Stimulated activated effector memory CD8-positive, alpha-beta T cell treated with anti-CD3 and anti-CD28 coated beads, Interleukin-12 subunit alpha, Interleukin-12 subunit beta, amount 100 ng/mL, for 72 hours (primary cell): Measurements from ENCODE around the gene GPR180.

Source experiments
- ATAC-seq: fragments of 150-1000 bp; cut with Tn5 transposase; 2 replicates; pipeline ENCODE4 v1.10.0; 2021
- DNase-seq, 2 donors: peaks; one replicate each; pipeline ENCODE4 v3.0.0; 2021 to 2022; ENCODE audit warnings: low spot score in 2 of 2
- H3K27ac Mint-ChIP-seq: one replicate; pipeline ENCODE4 v1.8.0; 2022; ENCODE audit warnings: mild to moderate bottlenecking, mixed read lengths
- H3K36me3 Mint-ChIP-seq: one replicate; pipeline ENCODE4 v1.8.0; 2022; ENCODE audit warnings: mild to moderate bottlenecking, mixed read lengths
- H3K4me1 Mint-ChIP-seq: one replicate; pipeline ENCODE4 v1.8.0; 2022; ENCODE audit warnings: mixed read lengths
- H3K4me3 Mint-ChIP-seq: one replicate; pipeline ENCODE4 v1.8.0; 2022; ENCODE audit warnings: mild to moderate bottlenecking, mixed read lengths
- H3K9me3 Mint-ChIP-seq: one replicate; pipeline ENCODE4 v1.8.0; 2022; ENCODE audit warnings: mixed read lengths

The GPR180 gene

GRCh38 chr13:94585543-94586101 lies 16.0 kb upstream of the GPR180 start:
- H3K4me3 Mint-ChIP-seq = no peak overlapping the region
- H3K4me1 Mint-ChIP-seq = peaks cover 23% of the 10 kb centered on the region
- peaks cover 99% of the 10 kb centered on the region for H3K36me3 Mint-ChIP-seq
- peak overlapping the region; percentile 40 for H3K27ac Mint-ChIP-seq
- ATAC-seq (no peak), DNase-seq (no peak)
- H3K9me3 Mint-ChIP-seq = no peaks in the 10 kb centered on the region

GRCh38 chr13:94586371-94586770 lies 15.3 kb upstream of the GPR180 start:
- ATAC-seq (no peak), DNase-seq (no peak)
- H3K4me1 Mint-ChIP-seq = peaks cover 25% of the 10 kb centered on the region
- no peak overlapping the region for H3K27ac Mint-ChIP-seq
- H3K36me3 Mint-ChIP-seq = peaks cover 99% of the 10 kb centered on the region
- no peaks in the 10 kb centered on the region for H3K9me3 Mint-ChIP-seq
- H3K4me3 Mint-ChIP-seq = no peak overlapping the region

GRCh38 chr13:94588541-94588940 lies 13.1 kb upstream of the GPR180 start:
- Mint-ChIP-seq H3K4me3 (no peak overlapping the region), H3K4me1 (peaks cover 25% of the 10 kb centered on the region), H3K27ac (no peak overlapping the region), H3K9me3 (no peaks in the 10 kb centered on the region), H3K36me3 (peaks cover 99% of the 10 kb centered on the region)
- no peak for ATAC-seq
- DNase-seq = no peak

GRCh38 chr13:94590744-94591143 lies 10.9 kb upstream of the GPR180 start:
- Mint-ChIP-seq H3K4me3 (no peak overlapping the region), H3K27ac (no peak overlapping the region), H3K36me3 (peaks cover 89% of the 10 kb centered on the region), H3K9me3 (no peaks in the 10 kb centered on the region), H3K4me1 (peaks cover 35% of the 10 kb centered on the region)
- ATAC-seq (peak; percentile 25), DNase-seq (no peak)

GRCh38 chr13:94595001-94595949 lies 6.4 kb upstream of the GPR180 start:
- peak overlapping the region; percentile 88 for H3K4me3 Mint-ChIP-seq
- H3K36me3 Mint-ChIP-seq = peaks cover 51% of the 10 kb centered on the region
- peak in 1 of 2 donors; percentile 69 for DNase-seq
- H3K9me3 Mint-ChIP-seq = no peaks in the 10 kb centered on the region
- ATAC-seq = peak; percentile 84
- H3K27ac Mint-ChIP-seq = peak overlapping the region; percentile 91
- H3K4me1 Mint-ChIP-seq = peaks cover 29% of the 10 kb centered on the region

- peaks cover 30% of the 10 kb centered on the region for H3K4me1 Mint-ChIP-seq
- peaks cover 48% of the 10 kb centered on the region for H3K36me3 Mint-ChIP-seq
- peak; percentile 72 to 91 for DNase-seq
- H3K4me3 Mint-ChIP-seq = peak within 1 kb of the TSS; percentile 88
- peak within 1 kb of the TSS; percentile 91 for H3K27ac Mint-ChIP-seq
- peak; percentile 98 for ATAC-seq
- peaks cover 4% of the 10 kb centered on the region for H3K9me3 Mint-ChIP-seq
Observed at GRCh38 chr13:94595950-94596574, 5.6 kb upstream of the GPR180 start, which contains the start of gene TGDS. TSS of gene TGDS (minus strand) at chr13:94596152. CDS start at chr13:94596136, 16 bp downstream.

GRCh38 chr13:94596575-94596971 lies 5.1 kb upstream of the GPR180 start:
- Mint-ChIP-seq H3K27ac (peak overlapping the region; percentile 91), H3K36me3 (peaks cover 48% of the 10 kb centered on the region), H3K9me3 (peaks cover 4% of the 10 kb centered on the region), H3K4me1 (peaks cover 30% of the 10 kb centered on the region), H3K4me3 (peak overlapping the region; percentile 88)
- ATAC-seq = no peak
- no peak for DNase-seq

- no peak for DNase-seq
- peaks cover 32% of the 10 kb centered on the region for H3K36me3 Mint-ChIP-seq
- peaks cover 4% of the 10 kb centered on the region for H3K9me3 Mint-ChIP-seq
- no peak for ATAC-seq
- H3K4me1 Mint-ChIP-seq = peaks cover 37% of the 10 kb centered on the region
- no peak overlapping the region for H3K27ac Mint-ChIP-seq
- H3K4me3 Mint-ChIP-seq = no peak overlapping the region
Observed at GRCh38 chr13:94598281-94598680, 3.4 kb upstream of the GPR180 start.

- Mint-ChIP-seq H3K36me3 (peaks cover 24% of the 10 kb centered on the region), H3K27ac (no peak overlapping the region), H3K4me1 (peaks cover 32% of the 10 kb centered on the region), H3K4me3 (no peak overlapping the region), H3K9me3 (peaks cover 4% of the 10 kb centered on the region)
- DNase-seq = no peak
- no peak for ATAC-seq
Observed at GRCh38 chr13:94599877-94600276, 1.8 kb upstream of the GPR180 start.

- Mint-ChIP-seq H3K36me3 (peaks cover 35% of the 10 kb centered on the region), H3K4me3 (peak overlapping the region; percentile 78), H3K27ac (peak overlapping the region; percentile 83), H3K9me3 (peaks cover 4% of the 10 kb centered on the region), H3K4me1 (peaks cover 22% of the 10 kb centered on the region)
- ATAC-seq = no peak
- DNase-seq = no peak
Observed at GRCh38 chr13:94602467-94602866, 810 bp downstream of the GPR180 start.

GRCh38 chr13:94607056-94607455 lies 5.4 kb downstream of the GPR180 start:
- Mint-ChIP-seq H3K4me1 (peaks cover 22% of the 10 kb centered on the region), H3K36me3 (peaks cover 67% of the 10 kb centered on the region), H3K4me3 (no peak overlapping the region), H3K9me3 (no peaks in the 10 kb centered on the region), H3K27ac (peak overlapping the region; percentile 7)
- no peak for DNase-seq
- ATAC-seq = no peak

GRCh38 chr13:94607939-94608338 lies 6.3 kb downstream of the GPR180 start:
- Mint-ChIP-seq H3K4me1 (peaks cover 18% of the 10 kb centered on the region), H3K27ac (peak overlapping the region; percentile 21), H3K4me3 (no peak overlapping the region), H3K36me3 (peaks cover 73% of the 10 kb centered on the region), H3K9me3 (no peaks in the 10 kb centered on the region)
- DNase-seq (no peak), ATAC-seq (no peak)

- peak overlapping the region; percentile 21 for H3K27ac Mint-ChIP-seq
- peaks cover 15% of the 10 kb centered on the region for H3K4me1 Mint-ChIP-seq
- DNase-seq (no peak), ATAC-seq (no peak)
- H3K9me3 Mint-ChIP-seq = no peaks in the 10 kb centered on the region
- H3K4me3 Mint-ChIP-seq = no peak overlapping the region
- peaks cover 79% of the 10 kb centered on the region for H3K36me3 Mint-ChIP-seq
Observed at GRCh38 chr13:94608586-94608985, 6.9 kb downstream of the GPR180 start.

GRCh38 chr13:94609196-94609595 lies 7.5 kb downstream of the GPR180 start:
- H3K9me3 Mint-ChIP-seq = no peaks in the 10 kb centered on the region
- peaks cover 15% of the 10 kb centered on the region for H3K4me1 Mint-ChIP-seq
- peaks cover 85% of the 10 kb centered on the region for H3K36me3 Mint-ChIP-seq
- DNase-seq = no peak
- H3K27ac Mint-ChIP-seq = no peak overlapping the region
- no peak overlapping the region for H3K4me3 Mint-ChIP-seq
- ATAC-seq = no peak

- H3K36me3 Mint-ChIP-seq = peaks cover 92% of the 10 kb centered on the region
- ATAC-seq (no peak), DNase-seq (no peak)
- peaks cover 21% of the 10 kb centered on the region for H3K4me1 Mint-ChIP-seq
- H3K4me3 Mint-ChIP-seq = no peak overlapping the region
- no peaks in the 10 kb centered on the region for H3K9me3 Mint-ChIP-seq
- no peak overlapping the region for H3K27ac Mint-ChIP-seq
Observed at GRCh38 chr13:94610475-94610874, 8.8 kb downstream of the GPR180 start.
